GM21786 (cell line): Measurements from ENCODE around the gene INPPL1.
"Not testable (repeated sequence)": the region's sequence is repeated elsewhere in the genome, so short reads cannot be mapped to it uniquely, and the experiment has no call there.

ENCODE experiments used
- ATAC-seq: cut with Tn5 transposase; IDR thresholded peaks from one replicate; pipeline ENCODE4 v1.9.1; 2021; ENCODE audit not compliant: unreplicated experiment

INPPL1 gene

GRCh38 chr11:72224564-72225410 is at the start of gene INPPL1:
Gene INPPL1, plus strand, starts transcription at chr11:72224767. Its CDS starts 218 bp downstream, at chr11:72224985.
- no peak for ATAC-seq

GRCh38 chr11:72177656-72178055 is 46.9 kb upstream of the INPPL1 start:
- no peak for ATAC-seq

GRCh38 chr11:72179049-72179803 is 45.3 kb upstream of the INPPL1 start:
- ATAC-seq = no peak

- no peak for ATAC-seq
Observed at GRCh38 chr11:72179804-72180396, 44.7 kb upstream of the INPPL1 start.

GRCh38 chr11:72180892-72181552 is 43.5 kb upstream of the INPPL1 start:
- ATAC-seq = not testable (repeated sequence)

- ATAC-seq = not testable (repeated sequence)
Observed at GRCh38 chr11:72181553-72181958, 43.0 kb upstream of the INPPL1 start.

- ATAC-seq = no peak
Observed at GRCh38 chr11:72188267-72188666, 36.3 kb upstream of the INPPL1 start.

- no peak for ATAC-seq
Observed at GRCh38 chr11:72189455-72190250, 34.9 kb upstream of the INPPL1 start.

GRCh38 chr11:72190631-72191071 is 33.9 kb upstream of the INPPL1 start:
- ATAC-seq = no peak

GRCh38 chr11:72191961-72192381 is 32.6 kb upstream of the INPPL1 start, which contains the start of gene FOLR1:
Gene FOLR1, plus strand, starts transcription at chr11:72192140. Its CDS starts 34 bp downstream, at chr11:72192174.
- ATAC-seq = no peak

GRCh38 chr11:72195518-72196270 is 28.9 kb upstream of the INPPL1 start:
- ATAC-seq = no peak

GRCh38 chr11:72201445-72201844 is 23.1 kb upstream of the INPPL1 start:
- ATAC-seq = not testable (repeated sequence)

- no peak for ATAC-seq
Observed at GRCh38 chr11:72202571-72202970, 22.0 kb upstream of the INPPL1 start.

GRCh38 chr11:72203163-72203562 is 21.4 kb upstream of the INPPL1 start:
- ATAC-seq = no peak

- ATAC-seq = no peak
Observed at GRCh38 chr11:72204886-72205285, 19.7 kb upstream of the INPPL1 start.

GRCh38 chr11:72206794-72207193 is 17.8 kb upstream of the INPPL1 start:
- ATAC-seq = not testable (repeated sequence)

- no peak for ATAC-seq
Observed at GRCh38 chr11:72208281-72208680, 16.3 kb upstream of the INPPL1 start.

GRCh38 chr11:72209101-72209500 is 15.5 kb upstream of the INPPL1 start:
- ATAC-seq = no peak

- ATAC-seq = no peak
Observed at GRCh38 chr11:72216638-72217037, 7.9 kb upstream of the INPPL1 start, which contains the start of gene FOLR2. Gene FOLR2, plus strand, starts transcription at chr11:72216794. Its CDS starts 1,791 bp downstream, at chr11:72218585.
